H9 (cell line): ENCODE measurements around the gene GCK. TPM values are rescaled to one million over a fixed set of nuclear protein-coding genes. Genes with fewer than 3 reads are reported as not detected.

Experiments
- DNase-seq: peaks from one replicate; pipeline ENCODE4 v3.0.0-alpha.2; 2017
- H2AFZ ChIP-seq: one replicate; pipeline ENCODE4 v1.6.1; 2013; ENCODE audit warnings: mild to moderate bottlenecking, low read length, control low read depth, moderate library complexity
- H2AK5ac ChIP-seq: 2 replicates; pipeline ENCODE4 v1.6.1; 2013; ENCODE audit warnings: low read length, control low read depth, mixed read lengths; ENCODE audit not compliant: insufficient read length
- H2BK120ac ChIP-seq: one replicate; pipeline ENCODE4 v1.6.1; 2013; ENCODE audit warnings: low read depth, mild to moderate bottlenecking, low read length, control low read depth, inconsistent platforms; ENCODE audit not compliant: poor library complexity, severe bottlenecking
- H2BK12ac ChIP-seq: 2 replicates; pipeline ENCODE4 v1.6.1; 2013; ENCODE audit warnings: low read length, control low read depth, mixed read lengths, low read depth; ENCODE audit not compliant: insufficient read length
- H2BK15ac ChIP-seq: 2 replicates; pipeline ENCODE4 v1.6.1; 2013; ENCODE audit warnings: low read depth, low read length, control low read depth
- H2BK20ac ChIP-seq: one replicate; pipeline ENCODE4 v1.6.1; 2013; ENCODE audit warnings: low read depth, mild to moderate bottlenecking, low read length, control low read depth, inconsistent platforms; ENCODE audit not compliant: poor library complexity, severe bottlenecking
- H2BK5ac ChIP-seq: 2 replicates; pipeline ENCODE4 v1.6.1; 2013; ENCODE audit warnings: low read length, control low read depth, mixed read lengths; ENCODE audit not compliant: insufficient read length
- H3K14ac ChIP-seq: 2 replicates; pipeline ENCODE4 v1.6.1; 2013; ENCODE audit warnings: low read length, control low read depth; ENCODE audit not compliant: insufficient read depth
- H3K18ac ChIP-seq: 2 replicates; pipeline ENCODE4 v1.6.1; 2013; ENCODE audit warnings: low read depth, mild to moderate bottlenecking, mixed read lengths, low read length, control low read depth; ENCODE audit not compliant: insufficient read length
- H3K23ac ChIP-seq: 2 replicates; pipeline ENCODE4 v1.6.1; 2013; ENCODE audit warnings: low read length, control low read depth, mixed read lengths, low read depth; ENCODE audit not compliant: insufficient read length
- H3K23me2 ChIP-seq: 2 replicates; pipeline ENCODE4 v1.6.1; 2013; ENCODE audit warnings: low read depth, mild to moderate bottlenecking, mixed read lengths, low read length, control low read depth; ENCODE audit not compliant: insufficient read length, poor library complexity, severe bottlenecking
- H3K27ac ChIP-seq: 2 replicates; pipeline ENCODE4 v1.5.1; 2013; ENCODE audit warnings: low read length, control low read depth, mixed read lengths, low read depth; ENCODE audit not compliant: insufficient read length
- H3K27me3 ChIP-seq: 2 replicates; pipeline ENCODE4 v1.6.1; 2013; ENCODE audit warnings: low read length, control low read depth, inconsistent platforms; ENCODE audit not compliant: insufficient read depth
- H3K4ac ChIP-seq: 2 replicates; pipeline ENCODE4 v1.6.1; 2013; ENCODE audit warnings: low read depth, mild to moderate bottlenecking, control low read depth, inconsistent platforms, low read length, moderate library complexity
- H3K4me1 ChIP-seq: 2 replicates; pipeline ENCODE4 v1.6.1; 2013; ENCODE audit warnings: low read length, control low read depth, inconsistent platforms; ENCODE audit not compliant: insufficient read depth
- H3K4me2 ChIP-seq: 2 replicates; pipeline ENCODE4 v1.6.1; 2013; ENCODE audit warnings: low read length, control low read depth, mixed read lengths; ENCODE audit not compliant: insufficient read length, insufficient read depth
- H3K56ac ChIP-seq: 2 replicates; pipeline ENCODE4 v1.6.1; 2013; ENCODE audit warnings: low read depth, mild to moderate bottlenecking, mixed read lengths, low read length, control low read depth; ENCODE audit not compliant: insufficient read length
- H3K79me1 ChIP-seq: 2 replicates; pipeline ENCODE4 v1.6.1; 2013; ENCODE audit warnings: low read depth, mild to moderate bottlenecking, moderate library complexity, low read length, control low read depth, inconsistent platforms; ENCODE audit not compliant: insufficient read depth, poor library complexity, severe bottlenecking
- H3K79me2 ChIP-seq: 2 replicates; pipeline ENCODE4 v1.6.1; 2013; ENCODE audit warnings: low read length, control low read depth, inconsistent platforms; ENCODE audit not compliant: insufficient read depth
- H3K9ac ChIP-seq: 2 replicates; pipeline ENCODE4 v1.6.1; 2013; ENCODE audit warnings: low read length, control low read depth, mixed read lengths; ENCODE audit not compliant: insufficient read length; ENCODE audit errors: extremely low read depth
- H3K9me3 ChIP-seq: one replicate; pipeline ENCODE4 v1.6.1; 2013; ENCODE audit warnings: low read depth, low read length, inconsistent platforms; ENCODE audit not compliant: control insufficient read depth
- H3T11ph ChIP-seq: one replicate; pipeline ENCODE4 v1.6.1; 2013; ENCODE audit warnings: mild to moderate bottlenecking, low read length, control low read depth, inconsistent platforms
- H4K20me1 ChIP-seq: one replicate; pipeline ENCODE4 v1.6.1; 2013; ENCODE audit not compliant: control insufficient read depth, insufficient read length, insufficient read depth
- H4K5ac ChIP-seq: 2 replicates; pipeline ENCODE4 v1.6.1; 2013; ENCODE audit warnings: low read depth, mild to moderate bottlenecking, mixed read lengths, low read length, control low read depth; ENCODE audit not compliant: insufficient read length
- H4K8ac ChIP-seq: replicated peaks from 2 replicates; pipeline ENCODE4 v1.6.1; 2013; ENCODE audit warnings: low read length, control low read depth, mixed read lengths, low read depth; ENCODE audit not compliant: insufficient read length
- H4K91ac ChIP-seq: 2 replicates; pipeline ENCODE4 v1.6.1; 2013; ENCODE audit warnings: low read depth, mild to moderate bottlenecking, moderate library complexity, mixed read lengths, low read length, control low read depth; ENCODE audit not compliant: insufficient read length
- H3K27ac Mint-ChIP-seq, 3 experiments: 2 replicates in 2 of 3; 3 replicates in 1 of 3; pipeline ENCODE4 v1.8.0; 2020 to 2021; ENCODE audit warnings: mixed read lengths in 3 of 3, mild to moderate bottlenecking in 1 of 3, moderate library complexity in 1 of 3
- H3K27me3 Mint-ChIP-seq: 2 replicates; pipeline ENCODE4 v1.8.0; 2021; ENCODE audit warnings: low read depth, mild to moderate bottlenecking, moderate library complexity, mixed read lengths
- H3K36me3 Mint-ChIP-seq, 3 experiments: 2 replicates in 2 of 3; 3 replicates in 1 of 3; pipeline ENCODE4 v1.8.0; 2020 to 2021; ENCODE audit warnings: low read depth in 3 of 3, mixed read lengths in 3 of 3; ENCODE audit not compliant: insufficient read depth in 1 of 3
- H3K4me1 Mint-ChIP-seq, 2 experiments: 2 replicates each; pipeline ENCODE4 v1.8.0; 2020; ENCODE audit warnings: mixed read lengths in 2 of 2
- H3K4me3 Mint-ChIP-seq, 2 experiments: 2 replicates in 1 of 2; 3 replicates in 1 of 2; pipeline ENCODE4 v1.8.0; 2020 to 2021; ENCODE audit warnings: mild to moderate bottlenecking in 2 of 2, mixed read lengths in 2 of 2, moderate library complexity in 1 of 2
- H3K9me3 Mint-ChIP-seq, 2 experiments: 2 replicates in 1 of 2; 3 replicates in 1 of 2; pipeline ENCODE4 v1.8.0; 2020; ENCODE audit warnings: mild to moderate bottlenecking in 2 of 2, mixed read lengths in 2 of 2, moderate library complexity in 1 of 2
- CTCF ChIP-seq: fragments of 200-600 bp; sonication (generic); conservative IDR thresholded peaks from 3 replicates; pipeline ENCODE4 v1.8.0; 2021; ENCODE audit warnings: antibody characterized with exemption, mild to moderate bottlenecking
- WGBS: extraction: QIAGEN DNeasy Blood & Tissue Kit; methylation state at CpG from one replicate; pipeline ENCODE4 v1.1.7; 2013; ENCODE audit warnings: missing lambda C conversion rate, low lambda C conversion rate, mixed read lengths; ENCODE audit not compliant: insufficient read length; ENCODE audit errors: extremely low coverage; 5-methylcytosine and 5-hydroxymethylcytosine counted together
- total RNA-seq: library from RNA; stranded (reverse); gene quantifications from 2 replicates; pipeline ENCODE4 v1.2.1, GENCODE V29; 2021

Gene GCK
- total RNA-seq, 1 experiment from 2014 or later, result 0.98 TPM

- Histone ChIP-seq H3T11ph (no peak overlapping the region), H2BK5ac (no peak overlapping the region), H4K91ac (no peak overlapping the region), H3K9ac (no peak overlapping the region), H3K23me2 (no peaks in the 10 kb centered on the region), H3K18ac (no peak overlapping the region), H3K4ac (no peak overlapping the region), H3K79me2 (no peaks in the 10 kb centered on the region), H3K4me2 (no peak overlapping the region), H2BK15ac (no peak overlapping the region), H3K23ac (no peak overlapping the region), H3K56ac (no peak overlapping the region), H2BK120ac (no peak overlapping the region), H4K20me1 (no peaks in the 10 kb centered on the region), H3K14ac (no peak overlapping the region), H4K5ac (no peak overlapping the region), H3K27ac (no peak overlapping the region), H2AFZ (no peak overlapping the region), H2BK12ac (no peak overlapping the region), H3K79me1 (no peaks in the 10 kb centered on the region), H3K4me1 (no peaks in the 10 kb centered on the region), H2AK5ac (no peak overlapping the region), H4K8ac (no peak overlapping the region), H3K9me3 (no peaks in the 10 kb centered on the region), H2BK20ac (no peak overlapping the region), H3K27me3 (no peaks in the 10 kb centered on the region)
- H3K9me3 Mint-ChIP-seq, result peaks cover 2 to 3% of the 10 kb centered on the region in 2 experiments; a peak in 3 of 5 replicates
- WGBS, result no CpG with 5 or more reads among the region's 3 CpGs
- H3K27ac Mint-ChIP-seq, result no peak overlapping the region
- H3K4me1 Mint-ChIP-seq, result peaks cover 10 to 15% of the 10 kb centered on the region in 2 experiments
- peaks cover 41% of the 10 kb centered on the region for H3K27me3 Mint-ChIP-seq
- H3K36me3 Mint-ChIP-seq, result no peaks in the 10 kb centered on the region
- TF ChIP-seq CTCF, result no peak
- no peak overlapping the region for H3K4me3 Mint-ChIP-seq
- peak; percentile 5 for DNase-seq
Observed at GRCh38 chr7:44173911-44174693, 15.1 kb downstream of the GCK start.
